CD4-positive, alpha-beta T cell treated with Interleukin-17A for 1 hour (primary cell): ENCODE data around the gene HELZ.

Source experiments
- DNase-seq: peaks from one replicate; pipeline ENCODE4 v3.0.0-alpha.2; 2020

The HELZ gene

DNA sequence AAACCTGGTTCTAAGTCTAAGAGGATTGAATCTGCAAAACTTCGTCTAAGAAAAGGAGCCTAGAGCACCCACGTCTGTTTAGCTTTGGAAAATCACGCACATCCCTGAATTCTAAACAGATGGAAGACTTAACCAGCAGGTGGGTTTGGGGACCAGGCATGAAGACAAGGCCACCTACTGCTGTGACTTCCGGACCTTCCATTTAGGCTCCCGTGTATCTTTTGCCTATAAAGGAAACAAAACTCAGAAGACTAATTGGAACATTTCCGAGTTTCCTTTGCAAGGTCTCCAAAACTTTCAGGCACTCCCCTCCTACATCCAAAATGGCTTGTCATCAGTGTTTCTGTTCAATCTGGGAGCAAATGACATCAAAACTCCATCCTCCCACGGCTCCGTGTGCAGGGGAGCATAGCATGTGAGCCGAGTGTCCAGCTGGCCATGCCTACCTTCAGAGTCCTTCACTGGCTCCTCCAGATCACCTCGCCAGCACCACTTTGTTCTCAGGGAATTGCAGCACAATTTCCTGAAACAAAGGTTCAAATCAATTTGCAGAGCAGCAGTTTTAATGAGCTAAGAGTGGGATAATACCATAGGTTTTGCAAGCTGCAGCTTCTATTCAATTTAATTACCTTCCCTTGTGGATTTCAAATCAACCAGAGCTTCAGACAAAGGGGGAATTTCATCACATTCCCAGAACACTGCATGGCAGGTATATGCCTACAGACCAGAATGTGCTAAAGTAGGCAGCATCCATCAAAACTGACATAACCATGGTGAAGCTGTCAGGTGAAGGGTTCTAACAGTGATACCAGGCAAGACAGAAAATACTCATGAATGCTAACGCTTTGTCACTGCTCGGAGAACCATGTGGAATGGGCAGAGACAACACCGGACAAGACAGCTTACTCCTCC, 177.2 kb downstream of the HELZ start:
- no peak for DNase-seq

DNA sequence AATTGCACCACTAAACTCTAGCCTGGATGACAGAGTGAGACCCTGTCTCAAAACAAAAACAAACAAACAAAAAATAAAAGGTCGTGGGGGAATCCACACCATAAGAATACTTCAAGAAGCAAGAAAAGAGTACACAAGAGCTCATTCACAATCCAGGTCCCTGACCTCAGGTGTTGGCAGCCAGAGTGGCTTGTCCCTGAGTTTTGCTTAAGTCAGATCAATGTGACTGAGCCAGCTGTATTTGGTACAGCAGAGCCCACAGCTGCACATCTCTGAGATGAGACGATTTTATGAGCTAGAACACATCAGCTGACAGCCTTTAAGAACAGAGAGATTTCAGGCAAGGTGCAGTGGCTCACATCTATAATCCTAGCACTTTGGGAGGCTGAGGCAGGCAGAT, 178.3 kb downstream of the HELZ start:
- DNase-seq, result no peak

DNA sequence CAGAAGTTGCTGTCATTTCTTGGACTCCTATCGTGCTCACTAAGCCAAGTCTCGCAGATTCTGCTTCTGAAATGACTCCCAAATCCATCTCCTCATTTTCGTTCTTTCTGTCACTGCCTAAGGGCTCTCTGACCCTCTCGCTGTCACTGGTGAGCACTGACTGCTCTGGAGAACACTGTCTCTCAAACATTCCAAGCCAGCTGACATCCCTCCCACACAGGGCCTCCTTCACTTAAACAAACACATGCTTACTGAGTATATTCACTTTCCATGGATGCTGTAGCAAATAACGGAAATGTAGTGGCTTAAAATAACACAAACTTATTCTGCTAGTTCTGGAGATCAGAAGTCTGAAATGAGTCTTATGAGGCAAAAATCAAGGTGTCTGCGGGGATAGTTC, 181.9 kb downstream of the HELZ start:
- no peak for DNase-seq

DNA sequence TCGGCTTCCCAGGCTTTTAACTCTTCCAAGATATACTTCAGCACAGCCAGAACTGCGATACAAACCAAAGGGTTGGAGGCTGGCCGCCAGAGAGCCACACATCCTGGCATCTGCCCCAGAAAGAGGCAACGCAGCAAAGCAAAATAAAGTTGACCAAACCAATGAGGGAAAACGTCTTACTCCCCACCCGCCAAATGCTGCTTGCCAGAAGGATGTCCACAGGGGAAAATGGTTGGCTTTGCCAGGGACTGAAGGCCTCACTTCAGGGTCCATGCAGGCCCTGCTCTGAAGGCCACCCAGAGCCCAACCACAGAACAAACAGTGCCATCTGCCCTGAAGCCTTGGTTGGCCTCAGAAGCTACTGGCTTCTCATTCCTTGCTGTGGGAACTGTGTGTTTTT, 185.6 kb downstream of the HELZ start:
- no peak for DNase-seq

DNA sequence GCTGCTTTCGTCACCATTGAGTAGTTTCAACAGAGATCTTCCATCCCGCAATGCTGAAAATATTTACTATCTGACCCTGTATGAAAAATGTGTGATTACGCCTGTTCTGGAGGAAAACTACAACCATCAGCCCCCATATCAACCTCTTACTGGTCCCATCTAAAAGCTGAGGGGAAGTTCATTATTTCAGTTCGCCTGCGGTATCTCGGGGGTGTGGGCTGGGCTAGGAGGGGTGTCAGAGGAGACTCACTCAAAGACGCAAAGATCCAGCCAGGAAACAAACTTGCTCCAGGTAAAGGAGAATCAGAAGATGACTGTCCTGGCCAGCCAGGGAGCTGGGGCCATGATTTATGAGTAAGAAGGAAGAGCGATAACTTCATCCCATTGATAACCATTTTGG, 187.0 kb downstream of the HELZ start:
- no peak for DNase-seq

DNA sequence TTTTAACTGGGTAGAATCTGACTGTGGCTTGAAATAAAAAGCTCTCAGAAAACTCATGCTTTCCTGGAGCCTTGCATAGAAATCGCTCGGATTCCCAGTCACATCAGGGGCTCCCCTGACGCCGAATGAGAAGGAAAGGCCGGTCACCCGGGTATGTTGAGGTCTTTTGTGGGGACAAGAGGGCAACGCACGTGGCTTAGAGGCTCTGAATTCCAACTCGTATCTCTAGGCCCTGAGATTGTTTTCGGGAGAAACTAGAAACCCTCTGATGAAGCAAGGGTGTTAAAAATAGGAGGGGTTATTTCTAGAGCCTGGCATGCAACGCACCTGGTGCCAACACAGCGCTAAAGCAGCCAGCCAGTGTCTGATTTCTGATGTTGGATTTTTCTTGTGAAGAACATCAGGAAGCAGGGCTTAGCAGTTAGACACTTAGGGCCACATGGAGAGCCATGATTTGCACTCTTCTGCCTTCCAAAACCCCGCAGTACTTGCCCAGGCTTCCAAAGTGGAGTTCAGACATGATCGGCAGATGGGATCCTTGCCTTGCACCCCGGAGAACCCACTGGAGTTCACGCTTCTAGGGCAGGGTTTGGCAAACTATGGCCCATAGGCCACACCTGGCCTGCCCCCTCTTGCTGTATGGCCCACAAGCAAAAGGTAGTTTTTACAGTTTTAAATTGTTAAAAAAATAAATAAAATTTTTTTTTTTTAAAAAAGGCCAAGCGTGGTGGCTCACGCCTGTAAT, 188.1 kb downstream of the HELZ start:
- DNase-seq, result no peak

DNA sequence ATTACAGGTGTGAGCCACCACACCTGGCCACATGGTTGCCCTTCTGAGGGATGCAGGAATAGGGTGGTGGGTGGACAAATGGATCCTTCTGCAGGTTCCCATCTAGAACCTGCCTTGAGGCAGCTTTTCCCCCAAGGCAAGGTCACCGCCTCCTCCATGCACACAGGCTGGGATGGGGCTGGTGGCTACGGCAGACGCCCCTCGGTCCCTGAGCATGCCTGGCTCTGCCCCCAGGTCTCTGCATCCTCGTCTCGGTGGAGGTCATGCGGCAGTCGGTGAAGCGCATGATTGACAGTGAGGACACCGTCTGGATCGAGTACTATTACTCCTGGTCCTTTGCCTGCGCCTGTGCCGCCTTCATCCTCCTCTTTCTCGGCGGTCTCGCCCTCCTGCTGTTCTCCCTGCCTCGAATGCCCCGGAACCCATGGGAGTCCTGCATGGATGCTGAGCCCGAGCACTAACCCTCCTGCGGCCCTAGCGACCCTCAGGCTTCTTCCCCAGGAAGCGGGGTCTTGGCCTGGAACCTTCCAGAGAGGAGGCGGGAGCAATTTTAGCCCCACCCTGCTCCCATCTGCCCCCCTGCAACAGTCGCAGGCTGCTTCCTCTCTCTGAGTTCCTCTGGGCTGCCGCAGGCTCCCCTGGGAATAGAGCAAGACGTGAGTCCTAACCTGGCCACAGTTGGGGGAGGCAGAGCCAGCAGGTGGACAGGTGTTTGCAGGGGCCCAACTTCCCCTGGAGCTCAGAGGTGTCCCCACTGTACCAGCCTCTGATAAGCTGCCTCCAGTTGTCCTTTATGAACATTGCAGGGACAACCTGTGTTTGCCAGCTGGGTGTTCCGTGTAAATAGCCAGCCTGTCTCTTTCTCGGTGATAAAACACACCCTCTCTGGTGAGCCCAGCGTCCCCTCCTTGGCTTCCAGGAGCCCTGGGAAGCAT, 188.9 kb downstream of the HELZ start:
- DNase-seq, result no peak

DNA sequence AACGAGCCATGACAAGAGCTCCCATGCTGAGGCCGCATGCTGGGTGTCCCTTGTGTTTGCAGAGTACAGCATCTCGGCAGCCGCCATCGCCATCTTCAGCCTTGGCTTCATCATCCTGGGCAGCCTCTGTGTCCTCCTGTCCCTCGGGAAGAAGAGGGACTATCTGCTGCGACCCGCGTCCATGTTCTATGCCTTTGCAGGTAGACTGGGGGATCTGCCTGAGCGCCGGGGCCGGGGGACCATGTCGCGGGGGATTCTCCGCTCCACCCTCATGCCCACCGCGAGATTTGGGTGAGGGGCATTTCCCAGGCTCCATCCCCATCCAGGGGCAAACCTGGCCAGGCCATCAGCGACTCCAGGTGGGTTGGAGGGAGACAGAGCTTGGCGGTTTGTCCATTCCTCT, 190.0 kb downstream of the HELZ start:
- DNase-seq, result no peak

DNA sequence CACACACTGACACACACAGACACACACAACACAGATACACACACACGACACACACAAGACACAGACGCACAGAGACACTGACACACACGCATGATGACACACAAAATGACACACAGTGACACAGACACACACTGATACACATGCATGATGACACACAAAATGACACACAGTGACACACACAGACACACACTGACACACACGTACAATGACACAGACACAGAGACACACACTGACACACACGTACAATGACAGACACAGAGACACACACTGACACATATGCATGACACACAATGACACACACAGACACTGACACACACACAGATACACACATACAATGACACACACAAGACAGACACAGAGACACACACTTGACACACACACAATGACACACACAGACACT, 190.4 kb downstream of the HELZ start:
- no peak for DNase-seq

DNA sequence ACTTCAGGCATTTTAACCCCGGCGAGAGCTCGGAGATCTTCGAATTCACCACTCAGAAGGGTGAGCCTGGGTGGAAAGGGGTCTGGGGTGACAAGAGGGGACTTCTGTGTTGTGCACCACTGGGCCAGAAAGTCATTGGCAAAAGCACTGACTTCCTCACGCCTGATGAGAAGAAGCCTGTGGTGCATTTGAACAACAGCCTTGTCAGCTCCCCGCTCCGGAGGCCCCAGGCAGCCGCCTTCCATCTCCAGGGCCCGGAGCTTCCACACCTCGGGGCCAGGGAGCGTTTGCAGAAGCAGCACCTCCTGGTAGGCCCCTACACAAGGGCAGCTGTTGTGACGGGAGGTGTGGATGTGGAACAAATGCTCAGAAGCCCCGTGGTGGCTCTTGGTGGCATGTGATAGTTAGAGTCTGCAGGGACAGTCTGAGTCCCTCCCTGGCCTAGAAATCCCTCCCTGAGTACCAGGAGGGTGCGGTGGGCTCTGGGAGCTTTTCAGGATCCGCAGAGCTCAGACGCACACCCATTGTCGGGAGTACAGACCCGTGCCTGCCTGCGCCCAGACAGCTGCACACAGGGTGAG, 190.9 kb downstream of the HELZ start:
- DNase-seq, result no peak

DNA sequence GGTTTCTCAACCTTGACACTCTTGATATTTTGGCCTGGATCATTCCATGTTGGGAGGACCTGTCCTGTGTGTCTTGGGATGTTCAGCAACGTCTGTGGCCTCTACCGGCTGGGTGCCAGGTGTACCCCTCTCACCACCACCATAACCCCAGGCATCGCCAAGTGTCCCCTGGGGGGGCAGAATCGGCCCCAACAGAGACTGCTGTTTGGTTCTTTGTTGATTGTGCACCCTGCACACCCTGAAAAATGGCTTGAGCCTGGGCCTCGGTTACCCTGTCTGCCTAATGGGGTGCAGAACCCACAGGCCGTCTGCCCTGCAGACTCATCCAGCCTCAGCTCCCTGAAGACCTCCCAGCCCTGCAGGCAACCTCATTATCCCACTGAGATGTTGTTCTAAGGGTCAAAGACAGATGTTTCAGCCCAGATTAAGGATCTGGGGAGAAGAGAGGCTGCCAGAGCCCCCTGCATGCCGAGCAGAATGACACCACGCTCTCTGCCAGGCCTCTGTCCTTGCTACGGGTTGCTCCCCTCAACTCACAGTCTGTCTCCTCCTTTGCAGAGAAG, 191.5 kb downstream of the HELZ start:
- no peak for DNase-seq

DNA sequence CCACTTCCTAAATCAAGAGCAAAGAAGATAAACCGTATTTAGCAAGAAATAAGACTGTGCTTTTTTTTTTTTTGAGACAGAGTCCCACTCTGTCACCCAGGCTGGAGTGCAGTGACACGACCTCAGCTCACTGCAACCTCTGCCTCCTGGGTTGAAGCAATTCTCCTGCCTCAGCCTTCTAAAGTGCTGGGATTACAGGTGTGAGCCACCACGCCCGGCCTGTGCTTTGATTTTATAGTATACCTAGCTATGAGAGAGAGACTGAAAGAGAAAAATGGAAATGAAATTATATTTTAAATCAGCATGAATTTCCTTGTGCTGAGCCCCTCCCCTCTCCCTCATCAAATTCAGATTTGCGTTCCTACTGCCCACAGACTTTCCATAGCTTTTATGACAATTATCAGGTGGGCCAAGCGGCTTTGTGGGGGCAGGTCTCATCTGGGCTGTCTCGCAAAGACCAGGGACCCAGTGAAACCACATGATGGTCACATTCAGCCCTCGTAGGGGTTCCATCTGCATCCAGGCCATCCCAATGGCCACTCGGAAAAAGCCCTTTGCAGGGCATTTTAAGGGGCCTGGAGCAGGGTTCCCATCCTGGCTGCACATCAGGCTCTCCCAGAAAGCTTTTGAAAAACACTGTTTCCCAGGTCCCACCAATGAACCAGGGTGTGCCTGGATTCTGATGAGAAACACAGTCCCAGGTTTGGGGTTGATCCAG, 192.1 kb downstream of the HELZ start:
- no peak for DNase-seq

DNA sequence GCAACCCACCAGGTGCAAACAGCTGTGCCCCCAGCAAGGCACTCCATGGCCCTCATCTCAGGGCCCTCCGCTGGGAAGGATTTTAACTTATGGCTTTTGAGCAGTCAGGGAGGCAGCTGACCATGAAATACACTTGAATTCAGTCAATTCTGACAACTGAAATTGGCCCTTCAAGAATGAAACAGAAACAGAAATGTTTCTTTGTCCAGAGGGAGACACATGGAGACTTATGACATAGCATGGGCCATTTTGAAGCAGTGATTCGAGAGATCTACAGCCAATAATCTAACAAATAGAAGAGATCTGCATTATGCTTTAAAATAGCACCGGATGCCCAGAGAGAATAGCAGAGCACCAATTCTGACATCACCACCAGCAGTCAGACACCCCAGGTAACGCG, 193.2 kb downstream of the HELZ start:
- no peak for DNase-seq

DNA sequence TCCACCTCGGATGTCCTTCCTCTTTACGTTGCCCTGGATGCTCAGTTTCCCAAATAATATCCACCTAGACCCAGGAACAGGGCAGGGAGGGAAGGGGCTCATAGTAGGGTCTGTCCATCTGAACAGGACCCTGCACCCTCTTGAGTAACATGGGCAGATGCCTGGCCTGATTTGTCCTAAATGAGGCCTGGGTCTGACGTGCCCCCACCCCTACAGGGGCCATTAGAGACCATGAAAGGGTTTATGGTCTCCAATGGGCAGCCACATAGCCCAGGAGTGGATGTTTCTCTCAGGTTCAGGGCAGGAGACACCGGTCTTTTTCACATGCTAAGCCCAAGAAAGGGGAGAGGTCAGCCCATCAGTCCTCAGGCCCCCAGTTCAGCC, 193.8 kb downstream of the HELZ start:
- DNase-seq, result no peak

DNA sequence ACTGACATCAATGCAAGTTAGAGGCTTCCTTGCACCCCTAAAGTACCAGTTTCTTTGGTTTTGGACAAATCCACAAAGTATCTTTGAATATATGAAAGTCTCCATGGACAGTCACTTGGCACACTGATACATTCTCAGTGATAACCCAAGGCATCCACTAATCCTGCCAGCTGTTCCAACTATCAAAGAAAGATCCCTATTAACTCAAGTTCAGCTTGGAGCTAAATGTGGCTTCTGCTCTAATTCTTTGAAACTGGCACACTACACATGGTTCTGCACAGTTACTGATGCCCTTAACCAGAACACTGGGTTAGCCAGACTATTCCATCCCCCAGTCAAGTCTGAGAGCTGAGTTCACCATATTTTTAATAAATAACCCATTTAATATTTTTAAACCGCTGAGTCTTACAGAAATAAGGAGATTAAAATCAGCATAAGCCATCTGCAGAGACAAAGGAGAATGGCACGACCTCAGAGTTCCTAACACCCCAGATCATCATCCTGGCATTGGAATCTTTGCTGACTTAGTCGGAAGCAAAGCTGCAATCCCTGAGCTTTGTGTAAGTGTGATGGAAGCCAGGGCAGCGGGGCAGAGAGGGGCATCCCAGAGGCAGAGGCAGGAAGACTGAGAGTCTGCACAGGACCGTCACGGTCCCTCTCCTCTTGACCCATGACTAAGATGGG, 194.4 kb downstream of the HELZ start:
- DNase-seq, result no peak

DNA sequence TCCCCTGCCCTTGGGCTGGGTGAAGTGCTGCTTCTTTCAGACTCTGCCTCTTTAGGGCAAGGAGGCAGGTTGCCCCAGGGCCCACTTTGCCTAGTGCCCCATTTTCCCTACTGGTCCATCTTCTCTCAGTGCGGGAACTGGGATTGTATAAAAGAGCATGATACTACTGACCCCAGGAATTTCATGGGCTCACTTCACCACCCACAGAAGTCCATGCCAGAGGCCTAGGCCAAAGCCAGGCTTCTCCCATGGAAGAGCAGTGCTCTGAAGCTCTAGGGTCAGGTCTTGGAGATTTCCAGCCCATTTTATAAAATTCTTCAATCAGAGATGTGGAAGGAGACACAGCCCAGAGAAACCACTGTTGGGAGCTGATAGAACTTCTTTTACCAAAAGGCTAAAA, 194.9 kb downstream of the HELZ start:
- DNase-seq, result no peak

DNA sequence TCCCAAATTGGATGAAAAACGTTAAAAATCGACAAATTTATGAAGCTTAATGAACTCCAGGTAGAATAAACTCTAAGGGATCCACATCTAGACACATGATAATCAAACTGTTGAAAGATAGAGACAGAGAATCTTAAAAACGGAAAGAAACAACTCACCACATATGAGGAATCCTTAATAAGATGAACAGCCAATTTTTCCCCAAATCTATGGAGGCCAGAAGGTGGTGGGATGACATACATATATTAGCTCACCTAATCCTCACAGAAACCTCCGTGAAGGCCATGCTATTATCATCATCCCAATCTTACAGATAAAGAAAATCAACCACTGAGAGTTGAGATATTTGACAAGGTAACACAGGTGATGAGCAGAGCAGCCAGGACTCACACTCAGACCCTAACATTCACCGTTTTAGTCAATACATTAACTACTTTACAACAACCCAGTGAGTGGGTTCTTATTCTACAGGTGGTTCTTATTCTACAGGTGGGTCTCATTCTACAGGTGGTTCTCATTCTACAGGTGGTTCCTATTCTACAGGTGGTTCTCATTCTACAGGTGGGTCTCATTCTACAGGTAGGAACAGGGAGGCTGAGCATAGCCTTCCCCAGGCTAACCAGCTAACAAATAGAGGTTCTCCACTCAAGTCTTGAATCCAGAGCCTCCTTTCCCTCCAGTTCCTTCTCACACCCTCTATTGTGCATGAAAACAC, 195.8 kb downstream of the HELZ start:
- DNase-seq, result no peak

DNA sequence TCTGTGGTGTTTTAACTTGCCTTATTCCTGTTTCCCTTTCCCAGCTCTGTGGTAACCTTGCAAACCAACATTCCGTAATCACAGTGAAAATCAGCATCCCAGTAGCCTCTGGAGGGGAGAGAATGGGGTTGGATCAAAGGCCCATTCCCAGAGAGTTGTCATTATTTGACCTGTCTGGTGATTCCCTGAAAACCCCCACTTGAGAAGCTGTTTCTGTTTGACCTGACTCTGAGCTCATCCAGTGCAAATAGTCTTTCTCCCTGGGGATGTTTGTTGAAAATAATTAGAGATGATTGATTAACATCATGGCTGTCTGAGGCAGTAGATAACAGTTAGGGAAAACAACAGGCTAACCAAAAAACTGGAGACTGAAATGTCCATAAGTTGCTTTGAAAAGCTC, 197.6 kb downstream of the HELZ start:
- no peak for DNase-seq

DNA sequence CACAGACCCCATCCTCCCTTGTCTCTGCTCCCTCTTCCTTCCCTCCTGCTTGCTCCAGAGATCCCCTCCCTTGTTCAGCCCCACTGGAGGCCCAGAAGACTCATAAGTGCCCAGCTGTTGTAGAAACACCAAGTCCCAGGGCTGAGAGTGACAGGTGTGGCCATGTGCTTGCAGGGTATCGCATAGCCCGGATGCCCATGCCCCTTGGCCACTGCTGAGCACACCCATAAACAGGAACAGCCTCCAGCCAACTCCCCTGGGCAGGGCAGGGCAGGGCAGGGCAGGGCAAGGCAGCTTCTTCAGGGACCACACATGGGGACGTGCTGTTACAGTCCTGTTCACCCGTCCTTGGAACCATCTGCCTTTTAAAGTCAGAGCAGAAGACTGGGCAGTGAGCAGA, 198.6 kb downstream of the HELZ start:
- DNase-seq, result no peak

DNA sequence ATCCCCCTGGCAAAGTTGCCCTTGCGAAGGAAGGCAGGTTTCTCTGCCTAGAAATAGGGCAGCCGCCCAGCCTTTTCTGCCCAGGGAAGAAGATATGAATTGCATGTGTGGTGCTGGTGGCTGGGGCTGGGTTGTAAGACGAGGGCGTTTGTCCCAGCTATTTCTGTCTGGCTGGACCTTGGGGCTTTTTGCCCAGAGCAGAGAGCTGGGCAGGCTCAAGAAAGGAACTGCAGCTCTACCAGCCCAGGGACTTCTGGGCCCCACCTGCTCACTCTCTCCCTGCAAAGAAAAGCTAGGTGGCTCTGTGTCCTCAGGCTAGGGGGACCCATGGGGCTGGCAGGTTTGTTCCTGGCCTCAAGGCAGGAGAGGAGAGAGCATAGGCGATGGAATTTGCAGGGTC, 200.1 kb downstream of the HELZ start:
- DNase-seq, result no peak
